HepG2 (cell line): Measurements from ENCODE around the gene CTSA. TPM values are rescaled to one million over a fixed set of nuclear protein-coding genes. Genes with fewer than 3 reads are reported as not detected.

ENCODE experiments used
- BCL6 ChIP-seq: IDR thresholded peaks from 2 replicates; pipeline ENCODE4 v1.6.1; 2016; ENCODE audit warnings: missing genetic modification reagents, missing compliant biosample characterization
- GFI1 ChIP-seq: sonication (generic); formaldehyde crosslinking; IDR thresholded peaks from 2 replicates; pipeline ENCODE4 v1.5.0; 2020; ENCODE audit warnings: missing genetic modification reagents, mild to moderate bottlenecking, borderline replicate concordance
- GPN1 ChIP-seq: sonication (generic); formaldehyde crosslinking; IDR thresholded peaks from 2 replicates; pipeline ENCODE4 v1.5.1; 2020; ENCODE audit warnings: missing genetic modification reagents, borderline replicate concordance
- GRHL1 ChIP-seq: sonication (generic); formaldehyde crosslinking; conservative IDR thresholded peaks from 2 replicates; pipeline ENCODE4 v1.8.0; 2022; ENCODE audit warnings: missing genetic modification reagents
- HCFC1 ChIP-seq: fragments of 150-350 bp; IDR thresholded peaks from 2 replicates; pipeline ENCODE4 v1.6.1; 2014; ENCODE audit warnings: low read depth, low read length
- HNRNPK ChIP-seq: fragments of 200-400 bp; formaldehyde crosslinking; IDR thresholded peaks from 2 replicates; pipeline ENCODE4 v1.6.1; 2018; ENCODE audit warnings: low read length, low read depth, moderate library complexity, mild to moderate bottlenecking; ENCODE audit not compliant: poor library complexity, severe bottlenecking
- IKZF4 ChIP-seq: sonication (generic); formaldehyde crosslinking; IDR thresholded peaks from 2 replicates; pipeline ENCODE4 v1.5.1; 2020; ENCODE audit warnings: borderline replicate concordance, mild to moderate bottlenecking, low read depth, missing genetic modification reagents; ENCODE audit errors: not compliant biosample characterization
- MTA1 ChIP-seq: sonication (generic); formaldehyde crosslinking; IDR thresholded peaks from 2 replicates; pipeline ENCODE4 v1.4.0; 2020; ENCODE audit warnings: missing genetic modification reagents, mild to moderate bottlenecking, borderline replicate concordance
- MTF2 ChIP-seq: sonication (generic); formaldehyde crosslinking; IDR thresholded peaks from 2 replicates; pipeline ENCODE4 v1.5.0; 2020; ENCODE audit warnings: missing genetic modification reagents, borderline replicate concordance
- NKX3-1 ChIP-seq: sonication (generic); formaldehyde crosslinking; IDR thresholded peaks from 2 replicates; pipeline ENCODE4 v1.5.0; 2020; ENCODE audit warnings: missing genetic modification reagents
- NR2F6 ChIP-seq, 2 experiments: IDR thresholded peaks; 2 replicates each; pipeline ENCODE4 v1.6.1; 2016; ENCODE audit warnings: antibody characterized with exemption in 1 of 2, mild to moderate bottlenecking in 1 of 2
- PCBP1 ChIP-seq: fragments of 200-400 bp; formaldehyde crosslinking; IDR thresholded peaks from 2 replicates; pipeline ENCODE4 v1.6.1; 2017; ENCODE audit warnings: mild to moderate bottlenecking, low read depth, low read length, borderline replicate concordance
- SRY ChIP-seq: sonication (generic); formaldehyde crosslinking; IDR thresholded peaks from 2 replicates; pipeline ENCODE4 v1.8.0; 2022; ENCODE audit warnings: mild to moderate bottlenecking, missing genetic modification reagents
- TAF15 ChIP-seq: fragments of 200-400 bp; formaldehyde crosslinking; IDR thresholded peaks from one replicate; pipeline ENCODE4 v1.6.1; 2018; ENCODE audit warnings: mild to moderate bottlenecking, low read depth, low read length; ENCODE audit not compliant: poor library complexity, severe bottlenecking
- TBX2 ChIP-seq: sonication (generic); formaldehyde crosslinking; IDR thresholded peaks from 2 replicates; pipeline ENCODE4 v1.5.0; 2020; ENCODE audit warnings: missing genetic modification reagents, mild to moderate bottlenecking, borderline replicate concordance
- TCF7 ChIP-seq: sonication (generic); IDR thresholded peaks from 2 replicates; pipeline ENCODE4 v1.6.1; 2016; ENCODE audit warnings: antibody characterized with exemption, low read depth
- YEATS2 ChIP-seq: sonication (generic); formaldehyde crosslinking; IDR thresholded peaks from 2 replicates; pipeline ENCODE4 v1.4.0; 2020; ENCODE audit warnings: missing genetic modification reagents, borderline replicate concordance
- ZNF180 ChIP-seq: sonication (generic); formaldehyde crosslinking; IDR thresholded peaks from 2 replicates; pipeline ENCODE4 v1.4.0; 2020; ENCODE audit warnings: low read depth, missing genetic modification reagents, borderline replicate concordance
- ZNF337 ChIP-seq: sonication (generic); formaldehyde crosslinking; IDR thresholded peaks from 2 replicates; pipeline ENCODE4 v1.5.1; 2020; ENCODE audit warnings: missing genetic modification reagents, low read depth, mild to moderate bottlenecking, borderline replicate concordance
- ZNF441 ChIP-seq: sonication (generic); formaldehyde crosslinking; IDR thresholded peaks from 2 replicates; pipeline ENCODE4 v1.7.0; 2021; ENCODE audit warnings: missing genetic modification reagents, borderline replicate concordance
- ZNF546 ChIP-seq: sonication (generic); formaldehyde crosslinking; conservative IDR thresholded peaks from 2 replicates; pipeline ENCODE4 v1.8.1; 2023; ENCODE audit warnings: mild to moderate bottlenecking, missing genetic modification reagents
- ZNF564 ChIP-seq: sonication (generic); formaldehyde crosslinking; IDR thresholded peaks from 2 replicates; pipeline ENCODE4 v1.8.1; 2023; ENCODE audit warnings: mild to moderate bottlenecking, missing genetic modification reagents
- ZNF619 ChIP-seq: sonication (generic); formaldehyde crosslinking; IDR thresholded peaks from 2 replicates; pipeline ENCODE4 v1.4.0; 2020; ENCODE audit warnings: mild to moderate bottlenecking, missing genetic modification reagents
- ZNF781 ChIP-seq: sonication (generic); formaldehyde crosslinking; IDR thresholded peaks from 2 replicates; pipeline ENCODE4 v1.5.1; 2020; ENCODE audit warnings: borderline replicate concordance, mild to moderate bottlenecking, missing genetic modification reagents; ENCODE audit errors: not compliant biosample characterization
- ZSCAN31 ChIP-seq: sonication (generic); formaldehyde crosslinking; IDR thresholded peaks from 2 replicates; pipeline ENCODE4 v1.5.0; 2020; ENCODE audit warnings: low read depth, mild to moderate bottlenecking, missing genetic modification reagents
- ZUFSP ChIP-seq: sonication (generic); formaldehyde crosslinking; IDR thresholded peaks from 2 replicates; pipeline ENCODE4 v1.9.0; 2021; ENCODE audit warnings: missing genetic modification reagents, mild to moderate bottlenecking, borderline replicate concordance
- polyA plus RNA-seq, 8 experiments: library from polyadenylated mRNA; depleted of rRNA in 3 of 8; stranded (reverse) in 7 of 8; unstranded in 1 of 8; fragments of >200 nt; fragmentation: Illumina TruSeq in 4 of 8; extraction: Trizol in 4 of 8; gene quantifications; 2 replicates each; pipeline versions ENCODE4 v1.2.1 to v1.2.3, GENCODE V29; 2011 to 2016; ENCODE audit warnings: low read depth in 4 of 8, missing spikeins in 1 of 8, mixed read lengths in 1 of 8; ENCODE audit not compliant: insufficient read depth in 1 of 8
- total RNA-seq, 5 experiments: library from RNA; depleted of rRNA; stranded (reverse); fragments of >200 nt; fragmentation: Illumina TruSeq; extraction: Trizol; gene quantifications; 2 replicates each; pipeline ENCODE4 v1.2.3, GENCODE V29; 2016; ENCODE audit warnings: low read depth in 1 of 5

Gene CTSA
- total and polyA plus RNA-seq, 2 of the 13 experiments (the other 11 are each of a cell fraction or from before 2014, with no cell fraction given), result 202 to 231 TPM

- TF ChIP-seq NR2F6 (IDR thresholded peaks at IDR 0.05) (peak; percentile 95), NR2F6 (CRISPR knock-in tag; IDR thresholded peaks at IDR 0.05) (peak; percentile 93), ZUFSP (CRISPR knock-in tag) (no peak), ZNF337 (CRISPR knock-in tag) (no peak), ZNF564 (no peak), MTF2 (CRISPR knock-in tag) (no peak), BCL6 (CRISPR knock-in tag) (peak; percentile 61), MTA1 (no peak; the same call in 1 of the 2 replicates), SRY (CRISPR knock-in tag) (no peak), TBX2 (peak; percentile 49), ZNF441 (CRISPR knock-in tag) (peak; percentile 18; the same call in 1 of the 2 replicates), HNRNPK (no peak), ZSCAN31 (CRISPR knock-in tag) (peak; percentile 53; the same call in 1 of the 2 replicates), GFI1 (CRISPR knock-in tag) (no peak), ZNF781 (CRISPR knock-in tag) (peak; percentile 19), ZNF546 (CRISPR knock-in tag) (no peak), IKZF4 (no peak), NKX3-1 (CRISPR knock-in tag) (no peak), TCF7 (peak; percentile 56; the same call in 1 of the 2 replicates), PCBP1 (no peak), YEATS2 (CRISPR knock-in tag) (0 out of 2 replicates have a peak, but pooled peaks have one; percentile 7), ZNF619 (CRISPR knock-in tag) (no peak), ZNF180 (CRISPR knock-in tag) (no peak), GRHL1 (no peak), TAF15 (no peak), GPN1 (CRISPR knock-in tag) (no peak), HCFC1 (no peak)
Measured at GRCh38 chr20:45909817-45910669, 18.9 kb downstream of the CTSA start (continued).
